ENCODE measurements around the gene TSR3.

The TSR3 gene

GRCh38 chr16:1372292-1372950, 20.7 kb upstream of the TSR3 start:
- Histone ChIP-seq H3K9ac (ENCODE audit: low read length) (no peak overlapping the region), H2BK5ac (ENCODE audit: low read depth, low read length, poor library complexity, severe bottlenecking) (no peak overlapping the region), H3K79me1 (replicated peaks; ENCODE audit: low read length, poor library complexity, severe bottlenecking) (peaks cover 28% of the 10 kb centered on the region), H3K27ac (ENCODE audit: low read length, poor library complexity, severe bottlenecking) (no peak overlapping the region), H2BK120ac (ENCODE audit: low read depth, low read length) (no peak overlapping the region), H3K4me3 (ENCODE audit: insufficient read depth in 1 of 2, low read depth in 1 of 2, low read length in 2 of 2) (no peak overlapping the region), H2BK12ac (ENCODE audit: low read length in 2 of 2) (no peak overlapping the region), H2AK5ac (ENCODE audit: low read length, severe bottlenecking) (no peak overlapping the region), H3K9me3 (ENCODE audit: control insufficient read depth, low read length) (no peaks in the 10 kb centered on the region), H3K27me3 (ENCODE audit: control insufficient read depth in 1 of 2, insufficient read depth in 1 of 2, low read length in 2 of 2) (no peaks in the 10 kb centered on the region), H3K14ac (ENCODE audit: low read length in 2 of 2) (no peak overlapping the region), H4K8ac (ENCODE audit: low read length) (no peak overlapping the region), H3K4me2 (ENCODE audit: low read length, poor library complexity, severe bottlenecking) (no peak overlapping the region), H3K36me3 (ENCODE audit: control insufficient read depth in 1 of 2, insufficient read depth in 2 of 2, low read depth in 1 of 2, low read length in 2 of 2) (peaks cover 16 to 63% of the 10 kb centered on the region in 2 experiments), H3K4me1 (ENCODE audit: control insufficient read depth, insufficient read depth, low read depth, low read length) (peaks cover 21% of the 10 kb centered on the region), H3K18ac (ENCODE audit: low read depth in 1 of 2, low read length in 2 of 2) (no peak overlapping the region), H3K4ac (ENCODE audit: low read depth in 1 of 2, low read length in 2 of 2) (no peak overlapping the region), H2AFZ (ENCODE audit: low read depth, low read length) (no peak overlapping the region), H4K91ac (ENCODE audit: low read length) (no peak overlapping the region), H2BK15ac (ENCODE audit: low read depth, poor library complexity, severe bottlenecking) (no peak overlapping the region), H3K23ac (ENCODE audit: low read length in 2 of 2) (no peak overlapping the region)
- WGBS: 93% methylated on average over 8 of the region's 21 CpGs
- DNase-seq: no peak

GRCh38 chr16:1371054-1371978, 19.6 kb upstream of the TSR3 start:
- no peak overlapping the region for H3K4me2 ChIP-seq (ENCODE audit: low read length, poor library complexity, severe bottlenecking)
- no peak overlapping the region for H3K4ac ChIP-seq (ENCODE audit: low read depth in 1 of 2, low read length in 2 of 2)
- H3K23ac ChIP-seq (ENCODE audit: low read length in 2 of 2): no peak overlapping the region
- peaks cover 18% of the 10 kb centered on the region for H3K4me1 ChIP-seq (ENCODE audit: control insufficient read depth, insufficient read depth, low read depth, low read length)
- H3K27me3 ChIP-seq (ENCODE audit: control insufficient read depth in 1 of 2, insufficient read depth in 1 of 2, low read length in 2 of 2): no peaks in the 10 kb centered on the region
- H3K4me3 ChIP-seq (ENCODE audit: insufficient read depth in 1 of 2, low read depth in 1 of 2, low read length in 2 of 2): no peak overlapping the region
- no peak for DNase-seq
- H3K9me3 ChIP-seq (ENCODE audit: control insufficient read depth, low read length): no peaks in the 10 kb centered on the region
- peak overlapping the region; percentile 65 for H4K8ac ChIP-seq (ENCODE audit: low read length)
- no peak overlapping the region for H3K14ac ChIP-seq (ENCODE audit: low read length in 2 of 2)
- no peak overlapping the region for H2BK12ac ChIP-seq (ENCODE audit: low read length in 2 of 2)
- no peak overlapping the region for H2BK120ac ChIP-seq (ENCODE audit: low read depth, low read length)
- H4K91ac ChIP-seq (ENCODE audit: low read length): no peak overlapping the region
- no peak overlapping the region for H2AFZ ChIP-seq (ENCODE audit: low read depth, low read length)
- peaks cover 24 to 67% of the 10 kb centered on the region in 2 experiments for H3K36me3 ChIP-seq (ENCODE audit: control insufficient read depth in 1 of 2, insufficient read depth in 2 of 2, low read depth in 1 of 2, low read length in 2 of 2)
- peaks cover 27% of the 10 kb centered on the region for H3K79me1 ChIP-seq (replicated peaks; ENCODE audit: low read length, poor library complexity, severe bottlenecking)
- H2BK5ac ChIP-seq (ENCODE audit: low read depth, low read length, poor library complexity, severe bottlenecking): no peak overlapping the region
- H3K27ac ChIP-seq (ENCODE audit: low read length, poor library complexity, severe bottlenecking): no peak overlapping the region
- peak overlapping the region; percentile 19 for H2BK15ac ChIP-seq (ENCODE audit: low read depth, poor library complexity, severe bottlenecking)
- WGBS: 97% methylated on average over 31 of the region's 33 CpGs
- H3K18ac ChIP-seq (ENCODE audit: low read depth in 1 of 2, low read length in 2 of 2): no peak overlapping the region
- H2AK5ac ChIP-seq (ENCODE audit: low read length, severe bottlenecking): no peak overlapping the region
- no peak overlapping the region for H3K9ac ChIP-seq (ENCODE audit: low read length)

- H3K4me2 ChIP-seq (ENCODE audit: low read length, poor library complexity, severe bottlenecking): no peak overlapping the region
- no peak overlapping the region for H3K27ac ChIP-seq (ENCODE audit: low read length, poor library complexity, severe bottlenecking)
- WGBS: 93% methylated on average over 18 of the region's 27 CpGs
- H3K4ac ChIP-seq (ENCODE audit: low read depth in 1 of 2, low read length in 2 of 2): no peak overlapping the region
- DNase-seq: no peak
- no peak overlapping the region for H3K18ac ChIP-seq (ENCODE audit: low read depth in 1 of 2, low read length in 2 of 2)
- no peak overlapping the region for H2BK12ac ChIP-seq (ENCODE audit: low read length in 2 of 2)
- peak overlapping the region; percentile 19 for H4K8ac ChIP-seq (ENCODE audit: low read length)
- H2BK120ac ChIP-seq (ENCODE audit: low read depth, low read length): no peak overlapping the region
- no peak overlapping the region for H3K14ac ChIP-seq (ENCODE audit: low read length in 2 of 2)
- peak overlapping the region in 1 of 2 experiments; percentile 4 for H3K4me3 ChIP-seq (ENCODE audit: insufficient read depth in 1 of 2, low read depth in 1 of 2, low read length in 2 of 2)
- no peak overlapping the region for H2BK15ac ChIP-seq (ENCODE audit: low read depth, poor library complexity, severe bottlenecking)
- no peak overlapping the region for H2BK5ac ChIP-seq (ENCODE audit: low read depth, low read length, poor library complexity, severe bottlenecking)
- H3K23ac ChIP-seq (ENCODE audit: low read length in 2 of 2): no peak overlapping the region
- peaks cover 3% of the 10 kb centered on the region for H3K4me1 ChIP-seq (ENCODE audit: control insufficient read depth, insufficient read depth, low read depth, low read length)
- H4K91ac ChIP-seq (ENCODE audit: low read length): no peak overlapping the region
- no peaks in the 10 kb centered on the region for H3K27me3 ChIP-seq (ENCODE audit: control insufficient read depth in 1 of 2, insufficient read depth in 1 of 2, low read length in 2 of 2)
- no peaks in the 10 kb centered on the region for H3K9me3 ChIP-seq (ENCODE audit: control insufficient read depth, low read length)
- no peak overlapping the region for H3K9ac ChIP-seq (ENCODE audit: low read length)
- H3K36me3 ChIP-seq (ENCODE audit: control insufficient read depth in 1 of 2, insufficient read depth in 2 of 2, low read depth in 1 of 2, low read length in 2 of 2): peaks cover 59 to 72% of the 10 kb centered on the region in 2 experiments
- H2AK5ac ChIP-seq (ENCODE audit: low read length, severe bottlenecking): no peak overlapping the region
- H2AFZ ChIP-seq (ENCODE audit: low read depth, low read length): no peak overlapping the region
- peaks cover 33% of the 10 kb centered on the region for H3K79me1 ChIP-seq (replicated peaks; ENCODE audit: low read length, poor library complexity, severe bottlenecking)
These were observed 16.0 kb upstream of the TSR3 start for GRCh38 chr16:1367486-1368174.
